Activated T-cell treated with anti-CD3 and anti-CD28 coated beads, Interleukin-2, amount 50 U/mL, for 24 hours (primary cell): Measurements from ENCODE around the gene MFSD12.

Source experiments
- DNase-seq: peaks from one replicate; pipeline ENCODE4 v3.0.0-alpha.2; 2020
- H3K27ac Mint-ChIP-seq: 2 replicates; pipeline ENCODE4 v1.8.0; 2020; ENCODE audit warnings: mild to moderate bottlenecking, mixed read lengths
- H3K27me3 Mint-ChIP-seq: 2 replicates; pipeline ENCODE4 v1.8.0; 2020; ENCODE audit warnings: mixed read lengths
- H3K36me3 Mint-ChIP-seq: 2 replicates; pipeline ENCODE4 v1.8.0; 2020; ENCODE audit warnings: low read depth, mixed read lengths
- H3K4me1 Mint-ChIP-seq: 2 replicates; pipeline ENCODE4 v1.8.0; 2020; ENCODE audit warnings: low read depth, mixed read lengths
- H3K4me3 Mint-ChIP-seq: 2 replicates; pipeline ENCODE4 v1.8.0; 2020; ENCODE audit warnings: mild to moderate bottlenecking, moderate library complexity, mixed read lengths
- H3K9me3 Mint-ChIP-seq: 2 replicates; pipeline ENCODE4 v1.8.0; 2020; ENCODE audit warnings: mixed read lengths

The MFSD12 gene

GRCh38 chr19:3539756-3540118 is 17.6 kb downstream of the MFSD12 start:
- H3K27ac Mint-ChIP-seq = peak overlapping the region; percentile 63

GRCh38 chr19:3538965-3539755 is 18.2 kb downstream of the MFSD12 start, which contains the start of gene TEKTIP1:
Gene TEKTIP1 (plus strand): TSS chr19:3539174. CDS start chr19:3539178, 4 bp downstream.
- no peaks in the 10 kb centered on the region for H3K4me1 Mint-ChIP-seq
- no peak within 1 kb of the TSS for H3K4me3 Mint-ChIP-seq
- H3K27ac Mint-ChIP-seq = peak within 1 kb of the TSS; percentile 76
- peaks cover 2% of the 10 kb centered on the region for H3K9me3 Mint-ChIP-seq
- peaks cover 55% of the 10 kb centered on the region for H3K36me3 Mint-ChIP-seq
- H3K27me3 Mint-ChIP-seq = no peaks in the 10 kb centered on the region
- DNase-seq = no peak

More at GRCh38 chr19:3539756-3540118, 17.6 kb downstream of the MFSD12 start:
- DNase-seq = no peak
- no peak overlapping the region for H3K4me3 Mint-ChIP-seq
- H3K27me3 Mint-ChIP-seq = no peaks in the 10 kb centered on the region
- H3K4me1 Mint-ChIP-seq = no peaks in the 10 kb centered on the region
- peaks cover 2% of the 10 kb centered on the region for H3K9me3 Mint-ChIP-seq
- peaks cover 49% of the 10 kb centered on the region for H3K36me3 Mint-ChIP-seq

GRCh38 chr19:3538258-3538929 is 19.0 kb downstream of the MFSD12 start:
- Mint-ChIP-seq H3K9me3 (peaks cover 2% of the 10 kb centered on the region), H3K27me3 (no peaks in the 10 kb centered on the region), H3K4me1 (no peaks in the 10 kb centered on the region), H3K36me3 (peaks cover 56% of the 10 kb centered on the region), H3K27ac (peak overlapping the region; percentile 57), H3K4me3 (no peak overlapping the region)
- no peak for DNase-seq

- Mint-ChIP-seq H3K36me3 (peaks cover 61% of the 10 kb centered on the region), H3K27me3 (no peaks in the 10 kb centered on the region), H3K27ac (peak overlapping the region; percentile 76), H3K4me3 (no peak overlapping the region), H3K9me3 (peaks cover 2% of the 10 kb centered on the region), H3K4me1 (no peaks in the 10 kb centered on the region)
- no peak for DNase-seq
Observed at GRCh38 chr19:3537438-3538240, 19.7 kb downstream of the MFSD12 start.

- Mint-ChIP-seq H3K4me1 (no peaks in the 10 kb centered on the region), H3K4me3 (no peak overlapping the region), H3K9me3 (peaks cover 2% of the 10 kb centered on the region), H3K36me3 (peaks cover 66% of the 10 kb centered on the region), H3K27me3 (no peaks in the 10 kb centered on the region), H3K27ac (peak overlapping the region; percentile 76)
- no peak for DNase-seq
Observed at GRCh38 chr19:3537101-3537437, 20.3 kb downstream of the MFSD12 start.

GRCh38 chr19:3536429-3537100 is 20.8 kb downstream of the MFSD12 start:
- Mint-ChIP-seq H3K27me3 (no peaks in the 10 kb centered on the region), H3K4me1 (no peaks in the 10 kb centered on the region), H3K36me3 (peaks cover 64% of the 10 kb centered on the region), H3K9me3 (peaks cover 2% of the 10 kb centered on the region), H3K4me3 (no peak overlapping the region), H3K27ac (peak overlapping the region; percentile 81)
- no peak for DNase-seq

- H3K36me3 Mint-ChIP-seq = peaks cover 70% of the 10 kb centered on the region
- DNase-seq = no peak
Observed at GRCh38 chr19:3535981-3536380, 21.4 kb downstream of the MFSD12 start.

GRCh38 chr19:3535563-3535965 is 21.8 kb downstream of the MFSD12 start:
- no peak overlapping the region for H3K27ac Mint-ChIP-seq
- no peak for DNase-seq
- no peaks in the 10 kb centered on the region for H3K27me3 Mint-ChIP-seq
- H3K9me3 Mint-ChIP-seq = peaks cover 2% of the 10 kb centered on the region
- no peaks in the 10 kb centered on the region for H3K4me1 Mint-ChIP-seq
- H3K36me3 Mint-ChIP-seq = peaks cover 70% of the 10 kb centered on the region
- no peak overlapping the region for H3K4me3 Mint-ChIP-seq

More at GRCh38 chr19:3535981-3536380, 21.4 kb downstream of the MFSD12 start:
- H3K9me3 Mint-ChIP-seq = peaks cover 2% of the 10 kb centered on the region
- no peaks in the 10 kb centered on the region for H3K27me3 Mint-ChIP-seq
- H3K4me1 Mint-ChIP-seq = no peaks in the 10 kb centered on the region
- peak overlapping the region; percentile 81 for H3K27ac Mint-ChIP-seq
- H3K4me3 Mint-ChIP-seq = no peak overlapping the region

GRCh38 chr19:3535235-3535535 is 22.2 kb downstream of the MFSD12 start:
- H3K27ac Mint-ChIP-seq = peak overlapping the region; percentile 68
- H3K27me3 Mint-ChIP-seq = no peaks in the 10 kb centered on the region
- H3K9me3 Mint-ChIP-seq = peaks cover 2% of the 10 kb centered on the region
- no peak for DNase-seq
- no peak overlapping the region for H3K4me3 Mint-ChIP-seq
- no peaks in the 10 kb centered on the region for H3K4me1 Mint-ChIP-seq
- H3K36me3 Mint-ChIP-seq = peaks cover 70% of the 10 kb centered on the region

GRCh38 chr19:3534375-3535234 is 22.8 kb downstream of the MFSD12 start:
- Mint-ChIP-seq H3K4me1 (no peaks in the 10 kb centered on the region), H3K9me3 (peaks cover under 1% of the 10 kb centered on the region), H3K27ac (peak overlapping the region; percentile 68), H3K36me3 (peaks cover 66% of the 10 kb centered on the region), H3K27me3 (no peaks in the 10 kb centered on the region), H3K4me3 (no peak overlapping the region)
- DNase-seq = no peak

- Mint-ChIP-seq H3K27me3 (no peaks in the 10 kb centered on the region), H3K9me3 (no peaks in the 10 kb centered on the region), H3K4me1 (no peaks in the 10 kb centered on the region), H3K4me3 (no peak overlapping the region), H3K27ac (peak overlapping the region; percentile 37), H3K36me3 (peaks cover 59% of the 10 kb centered on the region)
- DNase-seq = no peak
Observed at GRCh38 chr19:3533563-3534216, 23.7 kb downstream of the MFSD12 start.

- no peak for DNase-seq
- peaks cover 53% of the 10 kb centered on the region for H3K36me3 Mint-ChIP-seq
- no peaks in the 10 kb centered on the region for H3K4me1 Mint-ChIP-seq
- no peak overlapping the region for H3K27ac Mint-ChIP-seq
- no peaks in the 10 kb centered on the region for H3K9me3 Mint-ChIP-seq
- no peak overlapping the region for H3K4me3 Mint-ChIP-seq
- no peaks in the 10 kb centered on the region for H3K27me3 Mint-ChIP-seq
Observed at GRCh38 chr19:3533033-3533432, 24.4 kb downstream of the MFSD12 start.

- peak overlapping the region; percentile 64 for H3K27ac Mint-ChIP-seq
- no peaks in the 10 kb centered on the region for H3K27me3 Mint-ChIP-seq
- H3K36me3 Mint-ChIP-seq = peaks cover 48% of the 10 kb centered on the region
- no peaks in the 10 kb centered on the region for H3K9me3 Mint-ChIP-seq
- H3K4me3 Mint-ChIP-seq = no peak overlapping the region
- DNase-seq = no peak
- H3K4me1 Mint-ChIP-seq = no peaks in the 10 kb centered on the region
Observed at GRCh38 chr19:3532154-3532786, 25.1 kb downstream of the MFSD12 start.
